GM12872 (cell line): ENCODE results near the gene MCCC1.

Source experiments
- CTCF ChIP-seq: IDR thresholded peaks from 3 replicates; pipeline ENCODE4 v1.5.1; 2011; ENCODE audit warnings: low read depth, mild to moderate bottlenecking, low read length, moderate library complexity; ENCODE audit not compliant: insufficient read depth

The MCCC1 gene

GRCh38 chr3:182973047-182973446 lies 126.2 kb downstream of the MCCC1 start:
- no peak for TF ChIP-seq CTCF

- TF ChIP-seq CTCF, result no peak
These were observed 126.9 kb downstream of the MCCC1 start for GRCh38 chr3:182972387-182972786.

- TF ChIP-seq CTCF, result no peak
These were observed 127.7 kb downstream of the MCCC1 start for GRCh38 chr3:182971637-182972036.

- TF ChIP-seq CTCF, result no peak
These were observed 128.4 kb downstream of the MCCC1 start for GRCh38 chr3:182970811-182971418.

DNA sequence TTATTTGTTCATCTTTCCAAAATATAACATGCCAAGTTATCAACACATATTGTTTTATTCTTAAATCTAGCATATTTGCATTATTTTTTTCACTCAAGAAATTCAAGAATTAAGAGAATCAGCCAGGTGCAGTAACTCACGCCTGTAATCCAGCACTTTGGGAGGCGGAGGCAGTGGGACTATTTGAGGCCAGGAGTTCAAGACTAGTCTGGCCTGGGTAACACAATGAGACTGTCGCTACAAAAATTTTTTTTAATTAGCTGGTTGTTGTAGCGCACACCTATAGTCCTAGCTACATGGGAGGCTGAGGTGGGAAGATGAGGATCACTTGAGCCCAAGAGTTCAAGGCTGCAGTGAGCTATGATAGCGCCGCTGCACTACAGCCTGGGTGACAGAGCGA lies 129.4 kb downstream of the MCCC1 start:
- TF ChIP-seq CTCF, result no peak

- TF ChIP-seq CTCF, result no peak
These were observed 130.0 kb downstream of the MCCC1 start for GRCh38 chr3:182969277-182969676.

DNA sequence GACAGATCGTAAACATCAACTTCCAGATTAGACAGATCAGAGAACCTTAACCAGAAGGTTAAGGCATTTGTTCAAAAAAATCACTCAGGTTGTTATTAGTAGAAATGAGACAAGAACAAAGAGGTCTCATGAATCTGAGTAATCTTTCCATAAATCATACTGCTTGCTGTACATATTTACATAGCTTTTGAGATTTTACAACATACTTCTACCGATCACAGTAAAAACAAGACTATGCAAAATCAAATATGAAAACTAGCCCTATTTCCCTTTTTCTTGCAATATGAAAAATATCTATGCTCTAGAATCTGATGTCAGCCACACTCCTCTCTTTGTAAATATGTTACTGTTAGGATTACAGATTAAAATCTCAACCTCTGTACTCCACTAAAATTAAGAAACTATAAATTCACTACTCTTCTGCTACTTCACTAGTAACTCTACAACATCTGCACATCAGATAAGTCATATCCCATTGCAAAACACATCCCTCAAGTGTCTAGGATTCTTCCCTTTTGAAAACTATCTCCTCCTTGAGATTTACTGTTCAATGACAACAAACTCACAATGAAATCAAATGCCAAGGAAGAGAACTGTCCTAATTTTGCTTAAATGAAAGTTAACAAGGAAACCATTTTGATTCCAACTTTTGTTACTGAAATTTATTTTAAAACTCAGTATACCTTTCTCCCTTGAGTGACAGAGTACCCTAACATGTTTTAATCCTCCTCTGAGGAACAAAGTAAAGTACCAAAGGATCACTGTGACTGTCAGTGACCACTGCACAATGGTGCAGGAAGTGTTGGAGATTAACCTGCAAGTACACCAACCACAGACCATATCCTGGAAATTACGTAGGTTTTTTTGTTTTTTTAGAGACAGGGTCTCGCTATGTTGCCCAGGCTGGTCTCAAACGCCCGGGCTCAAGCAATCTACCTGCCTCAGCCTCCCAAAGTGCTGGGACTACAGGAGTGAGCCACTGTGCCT lies 131.8 kb downstream of the MCCC1 start:
- no peak for TF ChIP-seq CTCF
